PFSK-1 (cell line): ENCODE results near the gene ATG3.

ENCODE experiments used
- FOXP2 ChIP-seq: optimal IDR thresholded peaks from 2 replicates; pipeline ENCODE3; 2011; ENCODE audit warnings: borderline replicate concordance, control low read depth, inconsistent platforms; ENCODE audit not compliant: insufficient read depth; ENCODE audit errors: extremely low read length, extremely low read depth
- POLR2AphosphoS5 ChIP-seq: IDR thresholded peaks from 2 replicates; pipeline ENCODE4 v1.6.1; 2012; ENCODE audit warnings: low read depth, mild to moderate bottlenecking, control low read depth, low read length, moderate library complexity
- SIN3A ChIP-seq: IDR thresholded peaks from 2 replicates; pipeline ENCODE4 v1.6.1; 2012; ENCODE audit warnings: mild to moderate bottlenecking, low read length, moderate library complexity, borderline replicate concordance; ENCODE audit not compliant: insufficient read depth
- TAF1 ChIP-seq: IDR thresholded peaks from 2 replicates; pipeline ENCODE4 v1.6.1; 2012; ENCODE audit warnings: low read length, control low read depth, borderline replicate concordance; ENCODE audit not compliant: insufficient read depth
- TF ChIP-seq, protein P1 (sequence below), 2 experiments: IDR thresholded peaks; 2 replicates each; pipeline versions ENCODE4 v1.6.1 to v1.8.0; 2011 to 2012; ENCODE audit warnings: low read depth in 2 of 2, low read length in 2 of 2, control low read depth in 1 of 2, inconsistent platforms in 1 of 2, mild to moderate bottlenecking in 1 of 2, moderate library complexity in 1 of 2; ENCODE audit not compliant: insufficient read depth in 1 of 2

ATG3 gene

DNA sequence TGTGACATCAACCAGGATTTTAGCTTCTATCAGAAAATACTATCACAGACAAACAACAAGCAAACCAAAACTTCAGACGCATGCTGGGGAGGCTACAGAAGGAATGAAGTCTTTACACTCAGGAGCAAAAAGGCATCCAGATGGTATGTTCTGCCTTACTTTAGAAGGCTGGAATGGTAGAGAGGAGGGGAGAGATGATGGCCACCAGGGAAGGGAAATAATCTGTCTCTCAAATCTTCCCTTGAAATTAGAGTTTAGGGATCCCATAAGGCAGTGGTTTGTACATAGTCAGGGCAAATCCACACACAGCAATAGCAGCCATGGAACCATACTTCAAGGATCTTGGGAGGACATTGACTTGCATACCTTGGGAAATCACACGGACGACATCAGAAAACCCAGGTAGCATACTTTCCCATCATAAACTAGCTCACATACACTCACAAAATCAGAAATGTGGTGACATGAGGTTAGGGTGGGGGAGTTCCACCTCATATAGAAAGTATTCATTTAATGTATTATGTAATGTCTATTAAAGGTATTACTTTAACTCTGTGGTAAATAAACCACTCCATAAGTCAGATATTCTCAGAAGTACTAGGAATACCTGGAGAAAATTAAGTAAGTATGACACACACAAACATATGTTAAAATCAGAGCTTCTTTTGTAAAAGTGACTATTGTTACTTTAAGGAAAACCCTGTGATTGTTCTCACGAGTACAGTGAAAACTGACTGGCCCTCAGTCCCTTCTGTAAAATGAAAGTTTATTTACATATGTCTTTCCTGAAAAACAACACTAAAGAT lies 71.9 kb downstream of the ATG3 start:
- TF ChIP-seq POLR2AphosphoS5 = no peak
- no peak for TF ChIP-seq SIN3A
- TF ChIP-seq, protein P1, sequence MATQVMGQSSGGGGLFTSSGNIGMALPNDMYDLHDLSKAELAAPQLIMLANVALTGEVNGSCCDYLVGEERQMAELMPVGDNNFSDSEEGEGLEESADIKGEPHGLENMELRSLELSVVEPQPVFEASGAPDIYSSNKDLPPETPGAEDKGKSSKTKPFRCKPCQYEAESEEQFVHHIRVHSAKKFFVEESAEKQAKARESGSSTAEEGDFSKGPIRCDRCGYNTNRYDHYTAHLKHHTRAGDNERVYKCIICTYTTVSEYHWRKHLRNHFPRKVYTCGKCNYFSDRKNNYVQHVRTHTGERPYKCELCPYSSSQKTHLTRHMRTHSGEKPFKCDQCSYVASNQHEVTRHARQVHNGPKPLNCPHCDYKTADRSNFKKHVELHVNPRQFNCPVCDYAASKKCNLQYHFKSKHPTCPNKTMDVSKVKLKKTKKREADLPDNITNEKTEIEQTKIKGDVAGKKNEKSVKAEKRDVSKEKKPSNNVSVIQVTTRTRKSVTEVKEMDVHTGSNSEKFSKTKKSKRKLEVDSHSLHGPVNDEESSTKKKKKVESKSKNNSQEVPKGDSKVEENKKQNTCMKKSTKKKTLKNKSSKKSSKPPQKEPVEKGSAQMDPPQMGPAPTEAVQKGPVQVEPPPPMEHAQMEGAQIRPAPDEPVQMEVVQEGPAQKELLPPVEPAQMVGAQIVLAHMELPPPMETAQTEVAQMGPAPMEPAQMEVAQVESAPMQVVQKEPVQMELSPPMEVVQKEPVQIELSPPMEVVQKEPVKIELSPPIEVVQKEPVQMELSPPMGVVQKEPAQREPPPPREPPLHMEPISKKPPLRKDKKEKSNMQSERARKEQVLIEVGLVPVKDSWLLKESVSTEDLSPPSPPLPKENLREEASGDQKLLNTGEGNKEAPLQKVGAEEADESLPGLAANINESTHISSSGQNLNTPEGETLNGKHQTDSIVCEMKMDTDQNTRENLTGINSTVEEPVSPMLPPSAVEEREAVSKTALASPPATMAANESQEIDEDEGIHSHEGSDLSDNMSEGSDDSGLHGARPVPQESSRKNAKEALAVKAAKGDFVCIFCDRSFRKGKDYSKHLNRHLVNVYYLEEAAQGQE (IDR thresholded peaks at IDR 0.05; ENCODE audit: insufficient read depth in 1 of 2, low read depth in 2 of 2, low read length in 2 of 2) = no peak
- TF ChIP-seq TAF1 = no peak
- TF ChIP-seq FOXP2 = no peak

DNA sequence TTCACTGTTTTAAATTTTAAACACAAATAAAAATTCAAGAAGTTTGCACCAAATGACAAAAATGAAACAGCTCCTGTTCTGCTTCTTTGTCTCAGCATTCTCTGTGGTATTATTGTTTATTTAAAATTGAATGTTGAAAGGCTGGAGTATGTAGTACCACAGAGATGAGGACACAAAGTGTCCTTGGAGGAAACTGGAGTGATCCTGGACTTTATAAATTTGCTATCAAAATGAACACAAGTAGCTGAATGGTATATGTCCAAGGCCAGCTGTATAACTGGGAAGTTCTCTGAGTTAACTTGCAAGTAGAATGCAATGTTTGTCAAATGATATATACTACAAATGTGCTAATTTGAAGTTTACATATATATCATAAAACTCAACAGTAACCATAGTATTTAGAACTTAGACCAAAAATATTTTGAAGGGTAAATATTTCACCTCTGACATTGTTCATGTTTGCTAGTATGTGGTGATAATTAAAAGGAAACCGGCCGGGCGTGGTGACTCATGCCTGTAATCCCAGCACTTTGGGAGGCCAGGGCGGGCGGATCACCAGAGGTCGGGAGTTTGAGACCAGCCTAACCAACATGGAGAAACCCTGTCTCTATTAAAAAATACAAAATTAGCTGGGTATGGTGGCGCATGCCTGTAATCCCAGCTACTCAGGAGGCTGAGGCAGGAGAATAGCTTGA lies 74.8 kb downstream of the ATG3 start:
- TF ChIP-seq POLR2AphosphoS5 = no peak
- no peak for TF ChIP-seq TAF1
- TF ChIP-seq, protein P1 (IDR thresholded peaks at IDR 0.05; ENCODE audit: insufficient read depth in 1 of 2, low read depth in 2 of 2, low read length in 2 of 2) = no peak
- TF ChIP-seq FOXP2 = no peak
- TF ChIP-seq SIN3A = no peak

DNA sequence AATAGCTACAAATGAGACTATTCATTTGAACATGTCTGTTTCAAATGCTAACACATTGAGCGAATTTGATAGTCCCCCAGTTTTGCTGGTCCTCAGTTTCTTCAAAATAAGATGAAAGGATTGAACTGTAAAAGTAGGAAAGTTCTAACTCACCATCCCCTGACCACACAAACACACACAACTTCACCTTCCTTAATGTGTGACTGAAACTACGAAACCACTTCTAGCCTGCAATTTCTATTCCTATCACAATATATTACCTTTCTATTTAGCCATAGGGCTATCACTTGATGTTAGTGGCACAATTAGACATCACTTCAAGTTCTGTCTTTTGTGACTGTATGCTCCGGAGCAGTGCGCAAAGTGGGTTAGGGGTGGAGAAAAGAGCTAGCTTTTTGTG lies 77.4 kb downstream of the ATG3 start:
- TF ChIP-seq, protein P1 (IDR thresholded peaks at IDR 0.05; ENCODE audit: insufficient read depth in 1 of 2, low read depth in 2 of 2, low read length in 2 of 2) = no peak
- TF ChIP-seq SIN3A (no peak), FOXP2 (no peak), TAF1 (no peak), POLR2AphosphoS5 (no peak)

DNA sequence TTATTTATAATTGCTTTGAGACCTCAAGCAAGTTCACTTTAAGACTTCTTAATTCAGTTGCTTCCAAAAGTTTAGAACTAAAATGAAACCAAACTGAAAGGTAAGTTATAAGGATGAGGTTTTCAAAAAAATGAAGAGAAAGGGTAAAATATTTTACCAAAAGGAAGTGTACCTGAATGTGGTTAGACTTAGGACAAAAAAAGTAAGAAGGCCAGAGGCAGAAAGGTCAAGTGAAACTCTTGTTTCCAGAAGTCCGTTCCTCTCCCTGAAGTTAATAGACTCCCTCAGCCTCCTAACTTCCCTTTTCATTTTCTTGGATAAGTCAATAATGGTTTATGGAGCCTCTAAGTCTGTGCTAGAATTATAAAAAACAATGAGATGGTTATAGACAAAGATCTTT lies 79.1 kb downstream of the ATG3 start:
- no peak for TF ChIP-seq FOXP2
- TF ChIP-seq, protein P1 (IDR thresholded peaks at IDR 0.05; ENCODE audit: insufficient read depth in 1 of 2, low read depth in 2 of 2, low read length in 2 of 2) = no peak
- TF ChIP-seq POLR2AphosphoS5 = no peak
- no peak for TF ChIP-seq SIN3A
- no peak for TF ChIP-seq TAF1
